GM21526 (cell line): ENCODE measurements around the gene SLC39A9.

ENCODE experiments used
- ATAC-seq: cut with Tn5 transposase; IDR thresholded peaks from one replicate; pipeline ENCODE4 v1.9.1; 2021; ENCODE audit warnings: moderate library complexity; ENCODE audit not compliant: unreplicated experiment, low FRiP score

The SLC39A9 gene, protein sequence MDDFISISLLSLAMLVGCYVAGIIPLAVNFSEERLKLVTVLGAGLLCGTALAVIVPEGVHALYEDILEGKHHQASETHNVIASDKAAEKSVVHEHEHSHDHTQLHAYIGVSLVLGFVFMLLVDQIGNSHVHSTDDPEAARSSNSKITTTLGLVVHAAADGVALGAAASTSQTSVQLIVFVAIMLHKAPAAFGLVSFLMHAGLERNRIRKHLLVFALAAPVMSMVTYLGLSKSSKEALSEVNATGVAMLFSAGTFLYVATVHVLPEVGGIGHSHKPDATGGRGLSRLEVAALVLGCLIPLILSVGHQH

DNA sequence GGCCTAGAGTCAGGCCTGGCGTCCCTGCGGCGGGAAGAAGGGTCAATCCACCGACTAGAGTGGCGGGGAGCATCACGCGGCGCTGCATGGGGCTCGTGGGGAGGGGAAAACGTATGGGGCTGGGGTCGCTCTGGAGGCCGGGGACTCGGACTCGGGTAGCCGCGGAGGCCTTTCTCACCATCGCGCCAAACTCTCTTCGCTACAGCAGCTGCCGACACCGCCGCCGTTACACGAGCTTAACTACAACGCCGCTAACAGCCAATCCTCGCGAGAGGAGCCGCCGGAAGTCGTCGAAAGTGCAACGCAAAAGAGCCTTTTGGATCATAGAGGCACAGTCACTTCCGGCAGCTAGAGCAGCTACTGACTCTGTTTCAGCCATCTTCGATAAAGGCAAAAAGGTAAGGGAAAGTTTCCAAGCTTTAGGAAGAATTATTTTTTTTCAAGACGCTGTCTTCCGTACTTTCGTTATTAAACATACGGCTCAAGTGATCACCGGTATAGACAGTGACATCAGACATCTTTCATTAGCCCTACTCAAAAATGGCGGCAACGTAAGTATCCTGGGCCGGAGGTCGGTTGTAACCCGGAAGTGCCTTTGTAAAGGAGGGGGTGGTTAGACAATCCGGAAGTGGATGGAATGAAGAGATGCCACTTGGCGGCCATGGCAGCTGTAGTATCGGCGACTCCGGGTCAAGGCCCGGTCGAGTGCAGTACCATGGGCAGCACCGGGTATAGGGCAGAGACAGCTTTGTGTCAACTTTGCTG is at the start of gene SLC39A9, which contains the start of gene ERH:
SLC39A9 (plus strand) TSS at position 640 of the 765 bp plus-strand sequence. CDS start 678 bp downstream, outside the sequence.
ERH (minus strand) TSS at position 247 of the 765 bp plus-strand sequence; CDS start at position 181, 66 bp downstream.
- ATAC-seq, result peak; percentile 85

DNA sequence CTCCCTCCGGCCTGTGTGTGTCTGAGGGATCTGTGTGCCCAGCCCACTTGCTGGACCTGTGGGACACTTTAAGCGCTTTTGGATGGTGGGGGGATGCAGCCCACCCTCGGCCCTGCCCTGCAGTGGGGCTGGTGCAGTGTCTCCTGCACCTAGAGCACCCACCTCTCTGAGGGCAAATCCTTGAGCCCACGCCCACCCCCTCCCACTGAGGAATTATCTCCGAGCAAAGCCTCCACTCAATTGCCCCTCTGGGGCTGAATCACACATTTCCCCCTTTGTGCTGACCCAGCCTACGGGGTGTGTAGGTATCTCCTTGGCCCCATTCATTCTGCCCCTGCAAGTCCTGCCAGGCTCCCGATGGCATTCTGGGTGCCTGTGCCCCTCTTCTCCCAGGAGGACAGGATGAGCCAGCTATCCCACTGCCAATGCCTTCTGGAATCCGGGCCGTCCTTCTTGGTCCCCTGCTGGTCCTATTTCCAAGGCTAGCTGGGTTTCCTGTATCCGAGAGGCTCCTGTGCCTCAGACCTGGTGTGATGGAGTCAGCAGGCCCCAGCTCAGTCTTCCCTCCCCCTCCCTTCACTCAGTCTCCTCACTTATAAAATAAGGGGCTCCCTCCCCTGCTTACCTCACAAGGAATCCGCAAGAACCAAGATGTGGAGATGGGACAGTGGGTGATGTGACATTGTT is 49.3 kb upstream of the SLC39A9 start:
- no peak for ATAC-seq

DNA sequence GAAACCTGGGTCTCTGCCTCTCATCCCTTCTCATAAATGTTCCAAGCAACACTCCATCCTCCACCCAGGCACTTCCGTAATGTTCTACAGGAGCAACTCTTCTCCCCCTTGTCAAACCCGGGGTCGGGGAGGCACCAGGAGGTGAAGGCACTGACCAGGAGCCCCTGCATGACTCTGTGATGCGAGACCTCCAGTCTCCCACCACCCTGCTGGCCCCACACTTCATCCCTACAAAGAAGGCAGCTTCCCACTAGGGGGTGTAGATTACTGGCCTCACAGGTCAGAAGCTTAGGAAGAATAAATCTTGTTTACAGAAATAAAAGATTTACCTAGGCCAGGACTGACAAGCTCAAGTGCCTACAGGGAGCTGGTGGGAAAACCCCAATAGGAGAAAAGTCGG is 47.6 kb upstream of the SLC39A9 start:
- ATAC-seq, result no peak

DNA sequence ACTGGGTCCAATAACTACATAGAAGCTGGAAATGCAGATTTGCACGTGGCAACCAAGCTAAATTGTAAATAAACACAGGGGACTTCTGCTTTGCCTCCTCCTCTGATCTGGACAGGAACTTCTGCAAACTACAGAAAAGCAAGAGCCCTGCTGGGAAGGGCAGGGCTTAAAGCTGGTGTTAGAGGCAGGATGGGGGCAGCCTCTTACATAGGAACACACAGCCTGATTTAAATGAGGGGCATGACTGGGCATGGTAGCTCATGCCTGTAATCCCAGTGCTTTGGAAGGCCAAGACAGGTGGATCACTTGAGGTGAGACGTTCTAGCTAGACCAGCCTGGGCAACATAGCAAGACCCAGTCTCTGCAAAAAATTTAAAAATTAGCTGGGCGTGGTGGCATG is 47.1 kb upstream of the SLC39A9 start:
- no peak for ATAC-seq

DNA sequence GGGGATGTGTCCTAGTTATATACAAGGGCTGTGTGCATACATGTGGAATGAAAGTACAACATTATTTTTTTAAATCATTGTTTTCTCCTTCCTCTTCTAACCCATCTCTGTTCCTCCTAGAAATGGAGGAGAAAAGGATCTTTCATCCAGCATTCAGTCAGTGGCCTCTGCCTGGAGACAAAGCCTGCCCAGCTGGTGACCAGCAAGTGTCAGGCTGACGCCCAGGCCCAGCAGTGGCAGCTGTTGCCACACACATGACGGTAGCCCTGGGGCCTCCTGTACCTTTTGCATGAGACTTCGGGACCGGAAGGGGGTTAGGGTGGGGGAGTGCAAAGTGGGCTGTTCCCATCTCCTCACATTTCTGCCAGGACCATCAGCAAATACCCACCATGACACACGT is 46.6 kb upstream of the SLC39A9 start:
- no peak for ATAC-seq

DNA sequence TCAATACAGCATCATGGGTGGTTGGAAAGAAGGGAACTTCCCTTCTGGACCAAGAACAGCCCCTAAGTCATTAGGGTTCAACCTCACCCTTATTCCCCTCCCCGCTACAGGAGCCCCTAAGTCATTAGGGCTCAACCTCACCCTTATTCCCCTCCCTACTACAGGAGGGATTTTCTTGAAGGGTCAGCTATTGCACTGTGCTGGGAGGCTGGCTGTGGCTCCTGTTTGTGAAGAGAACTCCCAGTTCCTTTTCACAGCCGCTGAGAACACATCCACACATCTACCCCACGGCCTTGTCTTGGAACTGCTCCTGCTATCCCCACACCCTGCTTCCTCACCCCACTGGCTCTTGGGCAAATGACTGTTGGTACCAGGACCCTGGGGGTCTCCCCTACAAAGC is 45.3 kb upstream of the SLC39A9 start:
- no peak for ATAC-seq

DNA sequence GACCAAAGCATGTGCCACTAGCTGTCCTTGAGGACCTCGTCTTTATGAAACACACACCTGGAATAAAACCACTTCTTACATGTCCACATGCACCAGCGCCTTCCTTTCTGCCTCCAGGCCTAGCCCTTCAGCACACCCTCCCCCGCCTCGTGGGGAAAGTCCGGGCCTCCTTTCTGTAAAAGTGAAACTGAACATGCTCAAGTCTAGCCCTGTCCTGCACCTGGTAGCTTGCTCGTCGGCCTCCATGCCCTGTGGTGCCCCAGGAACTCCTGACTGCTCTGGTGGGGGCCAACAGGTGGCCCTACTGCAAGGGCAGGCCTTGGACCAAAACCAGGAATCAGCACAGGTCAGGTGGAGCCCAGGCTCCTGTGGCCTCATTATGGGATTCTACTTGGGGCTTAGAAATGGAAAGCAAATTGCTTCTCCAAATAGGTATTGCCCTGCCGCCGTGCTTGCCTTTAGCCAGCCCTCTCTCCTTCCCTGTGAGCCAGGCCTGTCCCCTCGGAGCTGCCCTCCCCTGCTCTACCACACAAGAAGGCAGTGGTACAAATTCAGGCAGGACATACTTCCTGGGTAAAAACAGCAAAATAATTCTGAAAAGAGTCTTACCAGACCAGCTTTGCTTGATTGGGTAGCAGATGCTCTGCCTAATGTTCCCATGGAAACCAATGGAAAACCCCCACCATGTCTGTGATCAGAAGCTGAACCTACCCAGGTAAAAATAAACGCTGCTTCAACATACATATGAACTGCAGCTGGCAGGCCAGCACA is 43.9 kb upstream of the SLC39A9 start:
- ATAC-seq, result peak; percentile 83

DNA sequence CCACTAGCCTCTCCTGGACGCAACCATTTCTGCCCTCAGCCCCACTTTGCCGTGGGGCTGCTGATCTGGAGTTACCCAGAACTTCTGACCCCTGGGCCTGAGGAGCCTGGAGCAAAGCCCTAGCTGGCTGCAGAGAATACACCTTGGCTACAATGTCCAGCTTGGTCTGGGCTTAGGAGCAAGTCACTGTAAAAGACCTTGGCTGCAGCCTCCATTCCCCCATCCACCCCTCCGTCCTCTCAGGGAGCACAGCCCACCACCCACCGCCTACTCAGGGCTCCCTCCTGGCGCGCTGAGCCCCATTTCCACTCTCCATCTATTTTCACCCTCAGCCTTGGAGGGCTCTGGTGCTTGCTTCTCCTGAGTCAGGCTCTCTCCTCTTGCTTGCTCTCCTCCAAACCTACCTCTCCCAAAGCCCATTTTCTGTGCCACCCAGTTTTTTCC is 43.3 kb upstream of the SLC39A9 start:
- ATAC-seq, result no peak

DNA sequence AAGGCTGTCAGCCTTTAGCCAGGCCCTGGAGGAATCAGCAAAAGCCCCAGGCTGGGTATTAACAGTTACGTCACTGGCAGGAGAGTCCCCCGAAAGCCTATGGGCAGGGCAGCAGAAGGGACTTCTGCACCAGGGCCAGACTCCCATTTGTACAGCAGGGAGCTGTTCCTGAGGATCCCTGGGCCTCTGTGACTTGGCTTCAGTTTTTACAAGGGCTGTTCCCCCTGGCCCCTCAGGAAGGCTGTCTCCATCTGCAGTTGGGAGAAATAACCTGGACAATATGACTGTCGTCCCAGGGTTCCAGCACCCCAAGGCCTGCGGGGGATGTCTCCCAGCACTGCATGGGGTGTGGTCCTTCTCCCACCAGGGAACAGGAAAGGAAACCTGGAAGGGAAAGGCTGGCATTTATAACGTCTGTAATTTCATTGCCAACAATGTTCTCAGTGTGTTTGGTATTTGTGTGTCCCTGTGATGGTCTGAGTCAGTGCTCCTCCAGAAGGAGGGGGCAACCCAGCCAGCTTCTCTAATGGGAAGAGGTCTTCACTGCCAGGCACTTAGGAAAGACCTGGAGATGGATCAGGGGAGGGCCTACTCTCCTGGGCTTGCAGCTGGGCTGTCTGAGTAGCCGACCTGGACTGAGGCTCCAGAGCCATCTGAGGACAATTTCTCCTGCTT is 42.7 kb upstream of the SLC39A9 start:
- no peak for ATAC-seq

DNA sequence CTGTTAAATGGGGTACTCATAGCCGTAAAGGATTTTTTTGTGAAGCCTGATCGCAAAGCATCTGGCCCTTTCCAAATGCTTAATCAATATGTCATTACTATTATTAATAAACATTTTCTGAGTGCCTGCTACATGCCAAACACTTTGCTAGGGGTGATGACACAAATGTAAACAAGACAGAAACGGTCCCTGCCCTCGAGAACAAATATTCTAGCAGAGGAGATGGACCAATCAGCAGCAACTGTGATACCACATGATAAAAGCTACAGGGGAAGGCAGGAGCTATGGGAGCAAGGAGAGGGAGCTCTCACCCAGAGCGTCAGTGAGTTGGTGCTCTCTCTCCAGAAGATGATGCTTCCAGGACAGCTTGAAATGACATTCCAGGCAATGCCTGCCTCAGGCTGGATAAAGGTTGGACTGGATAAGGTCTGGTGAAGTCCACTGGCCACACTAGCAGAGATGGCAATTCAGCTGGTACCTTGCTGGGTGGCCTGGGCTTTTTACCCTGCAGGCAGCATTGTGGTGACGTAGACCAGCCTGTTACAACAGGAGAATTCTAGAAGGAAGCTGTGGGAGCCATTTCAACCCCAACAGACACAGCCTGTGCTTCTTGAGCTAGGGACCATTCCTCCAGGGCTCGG is 41.5 kb upstream of the SLC39A9 start:
- no peak for ATAC-seq

DNA sequence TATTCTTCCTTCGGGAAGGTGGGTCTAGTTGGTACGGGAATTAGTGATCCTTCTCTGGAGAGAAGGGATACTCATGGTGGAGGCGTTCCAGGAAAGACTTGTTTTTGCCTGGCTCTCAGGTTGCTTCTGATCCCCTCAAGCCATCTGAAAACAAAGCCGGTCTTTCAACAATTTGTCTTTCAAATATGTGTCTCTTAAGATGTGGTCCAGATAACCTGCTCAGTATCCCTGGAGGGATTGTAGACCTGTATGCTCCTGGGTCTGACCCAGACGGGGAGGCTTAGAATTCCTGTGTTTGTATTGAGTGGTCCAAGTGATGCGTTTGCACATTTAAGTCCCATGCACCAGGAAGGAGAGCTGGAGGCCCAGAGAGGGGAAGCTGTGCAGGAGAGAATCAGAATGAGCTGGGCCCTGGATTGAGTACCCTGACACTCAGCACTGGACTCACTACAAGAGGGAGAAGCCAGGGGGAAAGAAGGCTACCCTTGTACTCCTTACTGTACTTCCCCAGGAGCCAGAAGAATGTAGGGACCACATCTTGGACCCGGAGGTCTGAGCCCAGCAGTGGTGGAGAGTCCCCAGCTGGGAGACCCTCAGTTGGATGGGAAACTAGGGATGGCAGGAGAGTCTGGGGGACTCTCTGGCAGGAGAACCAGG is 40.8 kb upstream of the SLC39A9 start:
- no peak for ATAC-seq

DNA sequence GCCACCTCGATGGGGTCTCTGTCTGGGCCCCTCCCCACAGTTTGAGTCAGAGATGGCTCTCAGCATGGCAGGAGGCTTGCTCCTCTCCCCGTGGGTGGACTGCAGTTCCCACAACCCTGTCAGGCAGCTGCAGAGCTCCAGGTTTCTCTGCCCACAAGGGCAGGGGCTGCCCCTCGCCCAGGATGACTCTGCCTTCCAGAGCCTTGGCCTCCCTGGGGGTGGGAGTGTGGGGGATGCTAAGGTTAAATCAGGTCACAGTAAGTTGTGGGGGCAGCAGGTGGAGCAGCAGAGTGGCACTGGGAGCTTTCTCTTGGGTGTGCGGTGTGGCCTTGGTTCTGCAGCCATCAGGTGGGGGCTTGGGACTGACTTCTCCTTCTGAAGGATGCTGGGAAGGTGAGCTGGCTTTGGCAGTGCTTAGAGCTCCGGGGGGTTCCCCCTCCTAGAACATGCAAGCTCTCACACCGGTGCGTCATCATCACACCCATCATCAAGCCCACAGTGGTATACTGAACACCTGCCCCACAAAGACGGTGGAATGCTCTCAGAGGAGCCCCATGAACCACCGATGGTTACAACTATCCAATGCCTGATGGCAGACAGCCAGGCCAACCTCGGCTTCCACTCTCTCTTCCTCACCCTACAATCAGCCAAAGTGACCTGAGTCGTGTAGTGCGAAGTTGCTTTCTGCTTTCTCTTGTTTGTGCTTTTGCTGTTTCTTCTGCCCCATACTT is 40.1 kb upstream of the SLC39A9 start:
- ATAC-seq, result no peak

DNA sequence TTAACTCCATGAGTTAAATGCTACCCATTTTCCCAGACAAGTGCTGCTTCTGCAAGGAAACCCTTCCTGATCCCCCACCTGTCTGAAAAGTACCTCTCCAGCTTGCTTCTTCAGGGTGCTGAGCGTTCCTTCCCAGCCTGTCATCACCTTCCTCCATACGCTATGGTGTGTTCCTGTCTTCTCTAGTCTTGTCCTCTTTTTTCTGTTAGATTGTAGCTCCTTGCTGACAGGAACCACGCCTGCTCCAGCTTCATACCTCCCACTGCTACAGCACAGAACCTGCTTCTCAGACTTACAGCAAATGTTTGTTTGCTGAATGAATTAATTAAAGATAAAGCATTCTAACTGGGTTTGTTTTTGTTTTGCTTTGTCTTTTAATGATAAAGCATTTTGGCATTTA is 39.5 kb upstream of the SLC39A9 start:
- no peak for ATAC-seq

DNA sequence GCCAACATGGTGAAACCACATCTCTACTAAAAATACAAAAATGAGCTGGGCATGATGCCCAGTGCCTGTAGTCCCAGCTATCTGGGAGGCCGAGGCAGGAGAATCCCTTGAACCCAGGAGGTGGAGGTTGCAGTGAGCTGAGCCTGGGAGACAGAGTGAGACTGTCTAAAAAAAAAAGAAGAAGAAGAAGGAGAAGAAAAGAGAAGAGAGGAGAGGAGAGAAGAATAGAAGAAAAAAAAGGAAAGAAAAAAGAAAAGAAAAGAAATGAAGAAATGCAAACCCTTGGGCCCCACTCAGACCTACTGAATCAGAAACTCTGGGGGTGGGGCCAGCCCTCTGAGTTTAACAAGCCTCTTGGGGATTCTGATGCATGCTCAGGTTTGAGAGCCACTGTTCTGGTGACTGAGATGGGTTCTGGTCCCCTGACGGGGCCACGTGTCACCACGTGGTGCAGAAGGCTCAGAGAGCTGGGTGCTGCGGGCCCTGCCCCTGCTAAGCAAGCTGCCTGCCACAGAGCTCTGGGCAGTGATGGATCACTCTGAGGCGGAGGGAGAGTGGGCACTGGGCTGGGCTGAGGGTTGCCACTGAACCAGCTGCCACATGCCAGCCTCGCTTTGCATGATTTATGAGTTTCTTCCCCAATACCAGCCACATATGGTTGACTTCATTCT is 37.9 kb upstream of the SLC39A9 start:
- ATAC-seq, result no peak

DNA sequence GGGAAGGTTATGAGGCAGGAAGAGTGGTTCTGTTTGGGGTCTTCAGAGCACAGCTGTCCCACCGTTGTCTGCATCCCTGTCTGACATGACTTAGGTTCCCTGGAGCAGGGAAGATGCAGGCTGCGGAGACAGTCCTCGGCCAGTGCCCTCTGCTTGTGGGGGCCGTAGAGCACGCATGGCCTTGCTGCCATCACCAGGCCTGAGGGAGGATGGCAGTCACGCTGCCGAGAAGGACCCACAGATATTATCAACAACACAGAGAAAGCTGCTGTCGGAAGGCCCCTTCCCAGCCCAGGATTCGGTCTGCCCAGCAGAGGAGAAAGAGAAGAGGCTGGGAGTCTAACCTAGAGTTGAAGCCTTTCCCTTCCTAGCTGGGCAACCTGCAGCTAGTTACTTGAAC is 35.4 kb upstream of the SLC39A9 start:
- no peak for ATAC-seq

DNA sequence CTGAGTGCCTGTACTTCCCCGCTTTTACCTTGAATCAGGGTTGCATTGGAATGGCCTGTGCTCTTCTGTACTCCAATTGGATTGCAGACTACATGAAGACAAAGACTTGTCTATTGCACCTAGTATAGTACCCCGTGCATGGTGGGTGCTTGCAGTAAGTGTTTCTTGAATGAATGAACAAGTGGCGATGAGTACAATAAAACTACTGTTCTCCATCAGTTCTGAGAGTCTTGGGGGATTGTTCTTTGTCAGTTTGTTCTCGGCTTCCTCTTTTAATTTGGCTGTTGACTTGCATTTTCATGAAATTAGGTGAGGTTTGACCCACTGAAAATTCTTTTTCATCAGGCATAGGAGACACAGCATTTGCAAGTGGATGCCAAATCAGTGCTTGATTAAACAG is 34.5 kb upstream of the SLC39A9 start:
- ATAC-seq, result no peak

DNA sequence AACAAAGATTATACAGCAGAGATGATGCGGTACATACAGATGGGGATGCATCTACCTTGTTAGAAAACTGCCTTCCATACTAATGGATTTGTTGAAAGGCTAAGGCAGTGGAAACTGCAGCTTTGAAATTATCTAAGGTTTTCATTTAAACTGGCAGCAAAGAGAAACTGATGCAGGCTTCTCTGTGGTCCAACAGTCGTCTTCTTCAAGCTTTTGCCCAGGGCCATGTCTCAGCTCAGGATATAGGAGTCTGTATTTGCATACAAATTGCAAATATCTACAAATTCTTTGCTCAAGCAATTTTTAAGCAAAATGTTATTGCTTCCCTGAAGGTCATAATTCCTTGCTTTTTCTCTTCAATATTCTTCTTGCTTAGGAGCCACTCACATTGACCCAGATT is 34.1 kb upstream of the SLC39A9 start:
- ATAC-seq, result no peak

DNA sequence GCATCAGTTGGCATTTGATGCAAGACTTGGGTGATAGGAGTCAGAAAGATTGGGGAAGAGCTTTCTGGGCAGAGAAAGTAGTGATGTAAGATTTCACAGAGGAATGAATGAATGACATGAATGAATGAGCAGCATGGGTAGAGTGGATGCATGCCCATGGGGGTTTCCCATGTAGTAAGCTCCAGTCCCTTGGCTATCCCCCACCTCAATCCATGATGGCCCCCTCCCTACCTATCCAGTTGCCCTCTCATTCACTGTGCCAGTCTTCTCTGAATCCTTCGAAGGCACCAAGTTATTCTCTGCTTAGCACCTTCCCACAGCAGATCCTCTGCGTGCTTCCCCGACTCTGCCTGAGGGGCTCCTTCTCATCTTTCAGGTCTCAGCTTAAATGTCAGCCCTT is 32.4 kb upstream of the SLC39A9 start:
- no peak for ATAC-seq
